NCI-H1092 (cell line): ENCODE data around the gene SLC12A8.

Source experiments
- DNase-seq: peaks from one replicate; lab custom pipeline; 2025; lab: John Stamatoyannopoulos, UW

The SLC12A8 gene

DNA sequence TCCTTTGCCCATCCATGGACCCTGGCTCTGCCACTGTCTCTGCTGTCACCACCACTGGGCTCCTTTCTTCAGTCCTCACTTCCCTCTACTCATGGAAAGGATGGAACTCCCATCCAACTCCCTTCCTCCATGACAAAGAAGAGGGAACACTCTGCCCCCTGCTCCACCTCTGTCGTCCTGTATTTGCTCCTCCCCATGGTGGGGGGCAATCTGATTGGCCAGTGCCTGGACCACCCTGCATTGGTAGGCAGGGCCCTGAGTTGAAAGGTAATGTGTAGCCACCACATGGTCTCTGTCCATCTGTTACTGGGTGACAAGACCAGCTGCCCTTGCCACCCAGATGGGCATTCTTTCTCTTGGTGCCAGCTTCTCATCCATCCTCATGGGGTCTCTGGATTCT lies 136.1 kb downstream of the SLC12A8 start:
- DNase-seq, result no peak

DNA sequence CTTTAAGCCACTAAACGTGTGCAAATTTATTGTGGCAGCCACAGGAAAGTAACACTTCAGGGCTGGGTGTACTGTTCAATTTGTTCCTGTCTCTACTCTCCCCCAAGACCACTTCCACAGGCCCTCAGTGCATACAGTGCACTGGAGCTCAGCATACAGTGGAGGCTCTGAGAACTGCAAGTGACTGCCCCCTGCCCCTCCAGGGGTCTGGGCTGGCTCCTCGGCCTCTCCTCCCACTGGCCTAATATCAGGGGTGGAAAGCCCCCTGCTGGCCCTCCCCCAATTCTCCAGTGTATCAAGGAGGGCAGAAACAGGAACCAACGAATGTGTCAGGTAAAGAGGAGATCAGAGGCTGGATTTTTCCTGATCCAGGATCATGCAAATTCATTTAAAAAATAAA lies 136.8 kb downstream of the SLC12A8 start:
- no peak for DNase-seq

DNA sequence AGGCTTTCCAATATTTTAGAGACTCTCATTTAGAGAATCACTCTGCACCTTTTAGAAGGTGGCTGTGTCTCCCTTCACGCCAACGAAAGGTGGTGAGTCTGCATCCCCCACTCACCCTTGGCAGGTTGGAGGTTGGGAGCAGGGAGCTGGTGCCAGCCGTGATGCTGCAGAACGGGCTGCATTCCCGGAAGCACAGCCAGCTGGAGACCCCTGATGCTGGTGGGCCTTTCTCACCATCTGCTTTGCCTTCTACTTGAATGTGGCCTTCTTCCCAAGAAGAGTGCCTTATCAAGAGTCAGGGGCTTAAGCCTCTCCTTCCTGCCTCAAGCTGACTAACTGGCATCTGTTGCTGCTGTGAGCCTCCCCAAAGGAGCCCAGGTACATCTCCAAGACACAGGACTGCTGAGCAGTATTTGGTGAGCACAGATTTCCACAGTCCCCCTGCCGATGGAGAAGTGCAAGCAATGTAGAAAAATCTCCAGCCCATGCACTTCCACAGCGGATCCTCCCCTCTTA lies 139.1 kb downstream of the SLC12A8 start:
- DNase-seq, result no peak

DNA sequence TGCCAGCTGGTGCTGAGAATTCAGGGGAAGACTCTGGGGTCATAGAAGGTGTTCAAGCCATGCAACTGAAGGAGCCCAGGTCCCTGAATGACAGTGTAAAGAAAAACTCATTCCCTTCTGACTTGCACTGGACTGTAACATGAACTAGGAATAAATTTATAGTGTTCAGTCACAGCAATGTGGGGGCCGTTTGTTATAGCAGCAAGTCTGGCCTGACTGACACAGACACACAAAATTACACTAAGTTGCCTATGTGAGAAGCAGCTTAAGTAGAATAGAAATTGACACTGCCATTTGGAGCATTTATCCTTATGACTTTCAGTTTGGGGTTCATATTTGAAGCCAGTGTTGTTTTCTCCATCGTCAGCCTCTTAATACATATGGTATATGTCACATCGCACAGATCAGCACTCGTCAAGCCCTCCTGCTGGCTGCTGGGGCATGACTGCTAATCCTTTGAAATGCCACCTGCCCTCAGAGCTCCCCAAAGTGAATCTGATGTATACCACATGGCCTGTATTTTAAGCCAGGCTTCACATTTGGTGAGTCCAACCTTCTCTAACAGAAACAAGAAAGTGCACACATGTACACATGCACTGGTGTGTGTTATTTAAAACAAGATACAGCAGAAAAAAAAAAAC lies 139.7 kb downstream of the SLC12A8 start:
- DNase-seq, result no peak

DNA sequence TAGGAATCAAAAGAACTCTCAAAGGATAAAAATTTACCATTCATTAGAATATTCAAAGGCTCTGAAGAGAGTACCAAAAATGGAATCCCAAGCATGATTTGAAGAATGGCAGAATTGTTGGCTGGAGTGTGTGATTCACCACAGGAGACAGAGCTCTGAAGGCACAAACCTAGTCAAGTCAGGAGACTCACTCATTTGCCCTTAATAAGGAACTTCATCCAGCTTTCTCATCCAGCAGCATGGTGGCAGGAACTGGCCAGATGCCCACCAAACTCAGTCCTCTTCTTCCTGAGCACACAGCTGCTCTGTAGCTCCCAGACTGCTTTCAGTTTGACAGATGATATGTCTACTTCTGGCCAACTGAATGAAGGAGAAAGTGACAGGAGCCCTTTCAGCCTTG lies 140.2 kb downstream of the SLC12A8 start:
- DNase-seq, result no peak

DNA sequence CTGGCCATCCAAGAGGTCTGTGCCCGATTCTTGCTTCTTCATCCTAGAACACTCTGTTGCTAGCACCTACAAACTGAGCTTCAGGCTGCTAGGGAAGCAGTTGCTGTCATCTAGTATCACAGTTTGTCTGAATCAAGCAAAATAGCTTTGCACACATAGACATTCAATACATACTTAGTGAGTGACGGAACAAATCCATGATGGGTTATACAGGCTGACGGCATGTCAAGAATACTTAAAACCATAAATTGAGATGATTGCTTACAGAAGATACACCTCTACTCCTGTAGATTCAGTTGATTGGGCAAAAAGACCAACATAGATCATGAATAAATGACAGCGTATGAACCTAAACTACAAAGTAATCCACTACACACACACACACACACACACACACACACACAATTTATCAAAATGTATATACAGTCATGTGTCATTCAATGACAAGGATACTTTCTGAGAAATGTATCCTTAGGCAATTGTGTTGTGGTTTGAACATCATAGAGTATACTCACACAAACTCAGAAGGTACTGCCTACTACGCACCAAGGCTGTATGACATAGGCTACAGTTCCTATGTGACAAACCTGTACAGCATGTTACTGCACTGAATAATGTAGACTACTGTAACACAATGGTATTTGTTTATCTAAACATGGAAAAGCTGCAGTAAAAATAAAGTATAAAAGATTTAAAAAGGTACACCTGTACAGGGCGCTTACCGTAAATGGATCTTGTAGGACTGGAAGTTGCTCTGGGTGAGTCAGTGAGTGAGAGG lies 142.4 kb downstream of the SLC12A8 start:
- no peak for DNase-seq

DNA sequence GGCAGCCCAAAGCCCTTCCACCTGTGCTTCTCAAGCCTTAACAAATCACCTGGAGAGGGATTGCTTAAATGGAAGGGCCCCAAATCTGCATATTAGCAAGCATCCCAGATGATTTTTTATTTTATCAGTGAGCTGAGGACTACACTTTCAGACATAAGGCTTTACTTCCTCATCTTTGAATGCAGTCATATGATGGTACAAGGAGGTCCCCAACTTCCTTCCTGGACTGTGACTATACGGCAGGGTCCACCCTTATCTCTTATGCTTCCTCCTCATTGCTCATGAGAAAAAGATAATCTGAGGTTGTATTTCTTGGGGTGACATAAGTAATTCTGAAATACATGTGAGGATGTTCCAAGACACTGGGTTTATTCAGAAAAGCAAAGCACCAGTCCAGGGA lies 143.1 kb downstream of the SLC12A8 start:
- no peak for DNase-seq

DNA sequence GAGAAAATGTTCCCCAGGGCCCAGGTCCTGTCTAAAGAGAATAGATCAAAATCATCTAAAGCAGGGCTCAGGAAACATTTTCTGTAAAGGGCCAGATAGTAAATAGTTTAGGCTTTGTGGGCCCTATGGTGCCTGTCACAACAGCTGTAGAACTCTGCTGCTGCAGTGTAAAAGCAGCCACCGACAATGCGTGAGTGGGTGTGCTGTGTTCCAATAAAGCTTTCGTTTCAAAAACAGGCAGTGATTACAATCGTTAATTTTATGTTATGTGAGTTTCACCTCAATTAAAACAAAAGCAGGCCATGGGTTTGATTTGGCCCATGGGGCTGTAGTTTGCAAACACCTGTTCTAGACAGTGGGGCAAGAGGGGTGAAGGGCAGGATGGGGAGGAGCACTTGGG lies 144.3 kb downstream of the SLC12A8 start:
- DNase-seq, result no peak

DNA sequence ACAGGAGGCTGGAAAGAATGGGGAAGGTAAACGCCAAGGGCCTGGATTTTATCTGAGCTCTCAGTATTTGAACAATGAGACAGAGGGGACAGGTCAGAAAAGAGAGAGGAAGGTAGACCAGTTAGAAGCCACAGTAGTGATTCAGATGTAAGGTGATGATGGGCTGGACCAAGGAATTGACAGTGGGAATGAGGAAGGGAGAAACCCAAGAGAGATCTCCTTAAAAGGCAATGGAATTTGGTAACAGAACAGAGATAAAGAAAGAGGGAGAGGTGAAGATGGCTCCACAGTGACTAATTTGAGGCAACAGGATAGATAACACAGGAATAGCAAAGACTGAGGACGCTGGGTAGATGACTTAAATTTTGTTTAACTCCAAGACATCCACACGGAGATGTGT lies 145.3 kb downstream of the SLC12A8 start:
- DNase-seq, result no peak

DNA sequence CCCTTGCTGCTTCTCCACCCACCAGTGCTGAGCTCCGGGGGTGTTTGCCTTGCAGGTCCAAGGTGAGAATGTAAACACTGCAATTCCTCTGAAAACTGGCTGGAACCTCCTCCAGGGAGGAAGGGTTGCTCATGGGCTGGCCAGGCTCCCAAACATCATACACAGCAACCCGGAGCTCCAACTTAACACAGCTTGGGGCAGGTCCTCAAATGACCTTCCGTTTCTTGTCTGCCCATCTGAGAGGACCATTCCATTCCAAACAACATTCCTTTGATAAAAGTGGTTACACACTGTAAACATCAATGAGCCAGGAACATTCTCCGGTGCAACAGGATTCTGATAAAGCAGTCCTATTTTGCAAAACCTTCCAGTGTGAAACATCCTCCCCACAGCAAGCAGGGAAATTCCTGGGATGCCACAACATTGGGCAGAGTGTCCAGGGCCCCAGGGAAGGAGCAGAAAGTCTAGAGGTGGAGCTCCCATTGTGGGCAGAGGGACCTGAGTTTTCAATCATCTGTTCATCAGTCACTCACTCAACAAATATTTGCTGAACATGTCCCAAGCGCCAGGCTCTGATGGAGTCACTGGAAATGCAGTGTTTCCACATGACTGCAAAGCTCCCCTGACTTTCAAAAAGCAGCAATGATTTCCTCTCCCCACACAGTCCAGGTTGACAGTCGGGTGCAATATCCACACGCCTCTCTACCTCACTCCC lies 149.5 kb downstream of the SLC12A8 start:
- no peak for DNase-seq

DNA sequence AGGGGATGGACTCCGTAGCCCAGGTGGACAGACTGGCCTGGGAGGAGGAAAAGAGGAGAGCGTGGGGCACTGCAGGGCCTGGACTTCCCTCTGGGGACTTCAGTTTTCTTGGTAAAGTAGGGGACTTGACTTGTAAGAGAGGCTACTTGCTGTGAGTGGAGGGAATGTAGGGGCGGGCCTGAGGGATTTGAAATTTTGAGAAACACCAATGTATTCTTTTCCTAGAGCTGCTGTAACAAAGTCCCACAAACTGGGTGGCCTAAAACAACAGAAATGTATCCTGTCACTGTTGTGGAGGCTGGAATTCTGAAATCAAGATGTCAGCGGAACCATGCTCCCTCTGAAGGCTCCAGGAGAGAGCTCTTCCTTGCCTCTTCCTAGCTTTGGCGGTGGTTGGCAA lies 150.9 kb downstream of the SLC12A8 start:
- no peak for DNase-seq

DNA sequence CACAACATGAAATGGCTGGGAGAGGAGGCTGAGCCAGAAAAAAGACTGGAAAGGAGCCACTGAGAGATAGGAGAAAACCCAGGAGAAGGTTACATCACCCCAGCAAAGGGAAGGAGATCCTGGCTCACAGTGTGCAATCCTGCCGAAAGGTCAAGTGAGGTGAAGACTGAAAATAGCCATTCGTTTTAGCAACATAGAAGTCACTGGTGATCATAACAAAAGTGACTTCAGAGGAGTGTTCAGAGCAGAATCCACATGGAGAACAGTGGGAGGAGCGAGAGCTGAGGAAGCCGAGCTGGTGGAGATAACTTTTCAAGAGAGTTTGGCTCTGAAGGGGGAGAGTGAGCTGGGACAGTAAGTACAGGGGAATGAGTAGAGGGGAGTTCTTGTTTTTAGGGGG lies 151.4 kb downstream of the SLC12A8 start:
- no peak for DNase-seq

DNA sequence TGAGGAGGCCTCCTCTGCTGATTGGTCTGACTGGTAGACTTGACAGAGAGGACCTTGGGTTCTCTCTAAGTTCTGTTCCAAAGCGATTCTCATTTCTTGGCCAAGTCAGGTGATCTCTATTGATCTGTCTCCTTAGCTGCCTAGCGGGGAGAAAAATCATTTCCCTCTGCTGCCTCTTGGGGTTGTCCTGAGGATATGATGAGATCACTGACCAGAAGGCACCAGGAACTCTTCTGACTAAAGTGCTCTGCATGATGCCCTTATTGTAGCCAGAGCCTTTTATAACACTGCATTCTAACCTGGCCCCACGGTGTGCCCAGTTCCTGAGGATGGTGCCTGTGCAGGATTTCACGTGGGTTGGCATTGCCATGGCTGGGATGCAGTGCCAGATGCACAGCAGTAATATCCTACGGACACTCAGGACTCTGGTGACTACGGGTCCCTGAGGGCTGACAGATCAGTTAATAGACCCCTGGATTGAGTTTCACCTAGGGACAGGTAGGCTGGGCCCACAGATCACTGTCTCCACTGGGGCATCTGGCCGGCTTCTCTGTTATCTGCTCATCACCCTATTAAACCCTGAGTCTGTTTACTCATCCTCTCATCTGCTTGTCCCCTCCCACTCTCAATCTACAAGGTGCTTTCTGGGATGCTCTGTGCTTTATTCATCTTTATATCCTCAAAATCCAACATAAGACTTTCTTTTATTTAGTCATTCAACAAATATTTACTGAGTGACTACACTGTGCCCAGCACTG lies 152.9 kb downstream of the SLC12A8 start:
- DNase-seq, result no peak

DNA sequence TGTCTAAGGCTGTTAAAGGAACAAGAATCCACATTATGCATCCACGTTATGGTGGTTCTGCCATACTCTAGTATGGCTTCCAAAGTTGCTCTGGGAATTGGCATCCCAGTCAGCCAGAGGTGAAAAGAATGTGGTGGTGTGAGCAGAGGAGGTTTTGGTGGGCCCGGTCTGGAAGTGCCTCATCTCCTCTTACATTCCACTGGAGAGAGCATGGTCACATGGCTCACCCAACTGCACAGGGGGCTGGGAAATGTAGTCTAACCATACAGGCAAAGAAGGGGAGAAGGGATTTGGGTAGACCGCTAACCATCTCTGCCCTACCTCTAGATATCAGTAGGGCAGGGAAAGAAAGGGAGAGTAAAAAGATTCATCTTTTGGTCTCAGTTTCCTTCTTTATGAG lies 153.6 kb downstream of the SLC12A8 start:
- no peak for DNase-seq

DNA sequence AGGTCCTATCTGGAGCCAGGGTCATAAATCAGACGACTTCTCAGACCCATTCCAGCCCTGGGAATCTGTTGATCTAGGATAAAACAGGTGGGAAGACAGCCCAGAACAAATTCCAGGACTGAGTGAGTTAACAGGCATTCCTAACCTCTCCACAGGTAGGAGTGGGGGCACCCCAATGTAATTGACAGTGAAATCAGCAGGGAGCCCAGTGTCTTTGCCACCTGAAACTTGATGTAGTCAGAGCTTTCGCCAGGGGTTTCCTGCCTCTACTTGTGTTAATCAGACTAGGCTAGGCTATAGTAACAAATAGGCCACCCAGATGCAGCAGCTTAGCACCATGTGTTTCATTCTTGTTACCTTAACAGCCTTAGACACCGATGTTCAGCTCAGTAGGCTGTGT lies 154.0 kb downstream of the SLC12A8 start:
- DNase-seq, result no peak

DNA sequence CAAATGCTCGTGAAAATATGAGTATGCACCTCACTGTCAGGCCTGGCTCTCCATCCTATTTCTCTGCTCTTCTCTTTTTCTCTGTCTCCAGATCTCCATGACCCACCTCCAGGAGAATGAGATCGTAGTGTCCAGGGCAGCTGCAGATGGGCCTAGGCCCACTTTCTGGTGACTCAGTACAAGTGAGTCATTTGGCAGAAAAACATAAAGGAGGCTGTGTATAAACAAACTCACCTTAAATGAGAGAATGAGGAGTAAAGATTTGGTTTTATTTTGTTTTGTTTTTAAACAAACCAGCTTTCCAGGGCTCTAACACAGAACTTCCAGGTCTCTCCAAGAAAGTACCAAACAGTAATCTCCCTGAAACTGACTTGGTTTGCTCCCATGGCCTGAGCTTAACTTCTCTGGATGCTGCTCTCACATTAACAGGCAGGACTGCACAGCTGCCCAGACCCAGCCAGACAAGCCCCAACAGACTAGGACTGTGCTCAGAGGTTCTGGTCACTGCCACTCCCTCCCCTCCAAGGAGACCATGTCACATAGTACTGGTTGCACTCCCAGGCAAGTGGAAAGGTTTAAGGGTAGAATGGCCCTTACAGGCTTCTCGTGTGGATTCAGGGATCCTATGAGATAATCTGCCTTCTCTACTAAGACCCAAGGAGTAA lies 155.2 kb downstream of the SLC12A8 start:
- DNase-seq, result no peak

DNA sequence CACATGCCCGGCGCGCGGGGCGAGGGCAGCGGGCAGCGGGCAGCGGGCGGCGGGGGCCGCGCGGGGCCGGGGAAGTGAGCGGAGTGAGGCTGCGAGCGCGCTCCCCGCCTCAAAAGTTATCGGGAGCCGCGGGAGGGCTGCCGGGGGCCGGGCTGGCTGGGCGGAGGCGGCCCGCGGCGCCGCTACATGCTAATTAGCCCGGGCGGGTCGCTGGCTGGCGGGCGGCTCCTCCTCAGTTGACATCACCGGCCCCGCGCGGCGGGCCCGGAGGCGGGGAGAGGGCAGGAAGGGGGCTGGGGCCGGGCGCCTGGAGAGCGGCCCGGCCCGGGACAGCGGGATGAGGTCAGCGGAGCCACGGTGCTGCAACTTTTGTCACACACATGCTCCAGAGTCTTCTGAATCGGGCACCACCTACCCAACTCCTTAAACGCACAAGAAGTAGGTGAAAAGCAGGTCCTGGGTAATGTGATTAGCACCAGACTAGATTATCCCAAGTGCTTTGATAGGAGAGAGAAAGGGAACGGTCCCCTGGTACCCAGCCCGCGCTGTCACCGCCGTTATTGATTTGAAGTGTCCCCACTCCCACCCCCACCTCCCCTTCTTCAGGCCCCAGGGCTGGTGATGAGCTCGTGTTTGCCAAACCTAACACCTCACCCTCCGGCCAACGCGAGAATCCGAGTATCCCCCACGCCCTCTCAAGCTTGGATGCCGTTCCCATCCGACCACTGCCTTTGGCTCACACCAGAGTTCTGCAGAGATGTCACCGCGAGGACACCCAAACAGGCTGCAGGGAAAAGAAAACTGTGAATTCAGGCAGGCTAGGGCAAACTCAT lies 156.4 kb downstream of the SLC12A8 start, which contains the start of gene HEG1:
HEG1 (minus strand) TSS at position 85 of the 833 bp plus-strand sequence. CDS start 107 bp downstream, outside the sequence.
- DNase-seq, result no peak

DNA sequence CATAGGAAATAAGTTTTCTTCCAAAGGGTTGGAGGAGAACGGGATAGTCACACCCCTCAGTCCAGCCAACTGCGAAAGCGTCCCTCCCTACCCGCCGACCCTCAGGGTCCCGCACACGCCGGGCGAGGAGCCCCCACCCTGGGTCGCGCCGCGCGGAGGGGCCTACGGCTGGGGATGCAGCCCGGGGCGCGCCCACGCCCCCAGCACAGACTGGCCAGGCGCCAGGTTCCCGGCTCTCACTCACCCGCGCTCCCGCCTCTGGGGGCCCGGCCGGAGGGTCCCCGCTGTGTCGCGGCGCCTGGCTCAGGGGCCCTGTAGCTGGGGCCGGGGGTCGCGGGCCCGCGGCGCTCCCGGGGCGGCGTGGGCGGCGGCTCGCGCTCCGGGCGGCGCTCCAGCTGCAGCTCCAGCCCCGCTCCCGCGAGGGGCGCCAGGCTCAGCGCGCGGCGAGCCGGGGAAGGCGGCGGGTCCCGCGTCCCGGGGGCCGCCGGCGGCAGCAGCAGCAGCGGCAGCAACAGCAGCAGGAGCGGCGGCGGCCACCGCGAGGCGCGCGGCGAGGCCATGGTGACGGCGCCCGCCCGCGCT lies 157.1 kb downstream of the SLC12A8 start:
- DNase-seq, result no peak

DNA sequence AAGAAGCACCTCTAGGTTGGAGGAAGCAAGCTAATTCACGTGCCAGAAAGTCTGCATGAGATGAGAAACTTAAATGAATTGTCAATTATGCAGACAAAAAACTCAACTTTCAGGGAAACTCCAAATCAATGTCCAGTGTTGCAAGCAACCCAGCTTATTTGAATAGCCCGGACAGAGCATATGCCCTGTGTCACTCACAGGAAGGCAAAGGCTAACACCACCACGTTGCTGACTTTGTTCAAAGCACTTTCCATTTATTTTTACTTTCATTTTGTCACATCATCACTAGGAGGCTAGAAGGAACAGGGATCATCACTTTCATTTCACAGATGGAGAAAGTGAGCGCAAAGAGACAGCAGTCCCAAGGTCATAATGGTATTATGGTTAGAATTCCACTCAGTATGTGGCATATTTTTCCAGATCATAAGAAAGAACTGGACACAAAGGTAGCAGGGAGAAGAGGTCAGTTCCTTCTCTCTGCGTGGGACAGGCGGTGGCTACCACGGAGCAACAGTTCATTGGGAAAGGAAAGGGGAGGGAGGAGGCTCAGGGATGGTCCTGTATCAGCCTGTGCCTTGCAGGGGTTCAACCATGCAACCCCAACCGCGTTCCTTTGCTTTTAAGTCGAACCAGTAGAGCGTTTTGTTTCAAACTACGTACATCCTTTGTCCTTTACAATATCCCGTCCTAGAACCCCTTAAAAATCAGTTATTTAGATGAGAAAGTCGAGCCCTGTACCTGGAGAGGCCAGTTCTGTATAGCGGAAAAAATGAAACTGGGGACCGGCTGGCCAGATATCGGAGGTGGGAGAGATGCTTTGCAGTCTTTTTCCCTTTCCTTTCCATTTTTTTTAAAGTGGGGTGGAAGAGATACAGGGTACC lies 157.9 kb downstream of the SLC12A8 start:
- no peak for DNase-seq
